K562 (cell line): Measurements from ENCODE around the gene PGM2. TPM values are rescaled to one million over a fixed set of nuclear protein-coding genes. Genes with fewer than 3 reads are reported as not detected.

Experiments
- ATAC-seq: fragments of 200-7000 bp; cut with Tn5 transposase; 3 replicates; pipeline ENCODE4 v1.9.1; 2020; ENCODE audit warnings: moderate library complexity
- BruUV-seq: library from RNA; stranded (reverse); fragments of 400-500 nt; replicated peaks from 2 replicates; lab custom pipeline; 2021; lab: Mats Ljungman, UMichigan
- CTCF ChIA-PET: fragments of 300-600 bp; formaldehyde crosslinking; extraction: SDS; loops from one replicate; lab custom pipeline; 2021; ENCODE audit warnings: low intra/inter-chr PET ratio; lab: Yijun Ruan, JAX
- POLR2A ChIA-PET: fragments of 300-600, 350-650 bp; sonication (Branson Sonifier 250); formaldehyde crosslinking; extraction: SDS; loops from one replicate; lab custom pipeline; 2021; ENCODE audit warnings: antibody characterized with exemption, inconsistent platforms; lab: Yijun Ruan, JAX
- DNase-seq, 4 experiments: peaks; one replicate each; pipeline versions ENCODE4 v3.0.0 to v3.0.0-alpha.2; 2011 to 2018; ENCODE audit warnings: low spot score in 3 of 4, mixed read lengths in 3 of 4; ENCODE audit errors: extremely low read depth in 1 of 4
- FAIRE-seq: peaks from 2 replicates; lab custom pipeline; 2011; peaks lifted over from hg19 to GRCh38; lab: Jason Lieb, UNC
- H2AFZ ChIP-seq: 2 replicates; pipeline ENCODE4 v1.6.0; 2011; ENCODE audit warnings: low read depth, low read length, control low read depth, inconsistent platforms
- H3K27ac ChIP-seq: fragments of 200-600 bp; 3 replicates; pipeline ENCODE4 v1.8.0; 2011; ENCODE audit warnings: low read depth, mild to moderate bottlenecking, control low read depth, inconsistent platforms, low read length, moderate library complexity, mixed read lengths; ENCODE audit errors: extremely low read depth
- H3K27me3 ChIP-seq, 2 experiments: fragments of 300-600 bp in 1 of 2; 2 replicates in 1 of 2; 3 replicates in 1 of 2; pipeline versions ENCODE4 v1.6.0 to v1.8.0; 2011; ENCODE audit warnings: inconsistent platforms in 2 of 2, low read length in 2 of 2, mild to moderate bottlenecking in 1 of 2, mixed read lengths in 1 of 2, moderate library complexity in 1 of 2; ENCODE audit not compliant: control insufficient read depth in 2 of 2, insufficient read depth in 2 of 2
- H3K36me3 ChIP-seq: fragments of 300-600 bp; 3 replicates; pipeline ENCODE4 v1.8.0; 2011; ENCODE audit warnings: mild to moderate bottlenecking, low read length, inconsistent platforms; ENCODE audit not compliant: control insufficient read depth, insufficient read depth
- H3K4me1 ChIP-seq, 2 experiments: fragments of 200-600 bp in 1 of 2; replicated peaks in 1 of 2; 2 replicates in 1 of 2; 3 replicates in 1 of 2; pipeline versions ENCODE4 v1.5.1 to v1.8.0; 2011; ENCODE audit warnings: inconsistent platforms in 2 of 2, low read length in 2 of 2, mild to moderate bottlenecking in 1 of 2, mixed read lengths in 1 of 2, moderate library complexity in 1 of 2; ENCODE audit not compliant: control insufficient read depth in 2 of 2, insufficient read depth in 2 of 2
- H3K4me2 ChIP-seq: 2 replicates; pipeline ENCODE4 v1.6.1; 2011; ENCODE audit warnings: low read length, control low read depth, inconsistent platforms, mixed read lengths; ENCODE audit not compliant: insufficient read depth
- H3K4me3 ChIP-seq: fragments of 200-600 bp; sonication (generic), shearing (Covaris generic); 2 replicates; pipeline ENCODE4 v1.5.1; 2016; ENCODE audit warnings: control low read depth, inconsistent platforms
- H3K79me2 ChIP-seq: fragments of 200-600 bp; 3 replicates; pipeline ENCODE4 v1.8.0; 2011; ENCODE audit warnings: low read length, inconsistent platforms; ENCODE audit not compliant: control insufficient read depth, insufficient read depth
- H3K9ac ChIP-seq, 2 experiments: 2 replicates each; pipeline versions ENCODE4 v1.6.0 to v1.6.1; 2011; ENCODE audit warnings: low read depth in 2 of 2, low read length in 2 of 2, control low read depth in 1 of 2, inconsistent platforms in 1 of 2, mild to moderate bottlenecking in 1 of 2, mixed read lengths in 1 of 2; ENCODE audit not compliant: insufficient read depth in 1 of 2
- H3K9me1 ChIP-seq: one replicate; pipeline ENCODE4 v1.6.0; 2011; ENCODE audit warnings: inconsistent platforms, mild to moderate bottlenecking, low read length, moderate library complexity; ENCODE audit not compliant: control insufficient read depth, insufficient read depth
- H3K9me3 ChIP-seq: replicated peaks from 2 replicates; pipeline ENCODE4 v1.5.1; 2011; ENCODE audit warnings: low read depth, low read length, inconsistent platforms; ENCODE audit not compliant: control insufficient read depth, insufficient read depth
- H4K20me1 ChIP-seq: replicated peaks from 2 replicates; pipeline ENCODE4 v1.6.1; 2011; ENCODE audit warnings: low read length, inconsistent platforms, mixed read lengths; ENCODE audit not compliant: control insufficient read depth, insufficient read depth
- BRD4 ChIP-seq: fragments of 200-600 bp; sonication (generic); IDR thresholded peaks from 2 replicates; pipeline ENCODE4 v1.6.1; 2017; ENCODE audit warnings: inconsistent platforms
- E2F4 ChIP-seq: sonication (generic); formaldehyde crosslinking; IDR thresholded peaks from 2 replicates; pipeline ENCODE4 v1.8.0; 2022; ENCODE audit warnings: mild to moderate bottlenecking, low read depth, missing genetic modification reagents
- ELF4 ChIP-seq: fragments of 450-650 bp; formaldehyde crosslinking; IDR thresholded peaks from 2 replicates; pipeline ENCODE4 v1.4.0; 2022; ENCODE audit warnings: missing genetic modification characterization
- EP300 ChIP-seq: IDR thresholded peaks from 2 replicates; pipeline ENCODE4 v1.6.1; 2012; ENCODE audit warnings: low read length, improper control_type of control experiment
- HDAC3 ChIP-seq: fragments of 450-650 bp; IDR thresholded peaks from 2 replicates; pipeline ENCODE4 v1.6.1; 2018; ENCODE audit warnings: borderline replicate concordance, mild to moderate bottlenecking, moderate library complexity; ENCODE audit not compliant: partially characterized antibody
- HNRNPH1 ChIP-seq: fragments of 200-400 bp; formaldehyde crosslinking; optimal IDR thresholded peaks from 2 replicates; pipeline ENCODE3; 2017; ENCODE audit warnings: low read depth, mild to moderate bottlenecking, low read length, moderate library complexity
- NR1H2 ChIP-seq: sonication (generic); formaldehyde crosslinking; IDR thresholded peaks from 2 replicates; pipeline ENCODE4 v1.4.0; 2020; ENCODE audit warnings: mild to moderate bottlenecking, missing genetic modification reagents
- NR2C2 ChIP-seq, 2 experiments: fragments of 200-800 bp in 1 of 2; sonication (Bioruptor generic) in 1 of 2; sonication (generic) in 1 of 2; formaldehyde crosslinking in 1 of 2; IDR thresholded peaks; 2 replicates each; pipeline versions ENCODE4 v1.6.1 to v1.8.0; 2016 to 2022; ENCODE audit warnings: mild to moderate bottlenecking in 1 of 2, missing compliant biosample characterization in 1 of 2, missing genetic modification characterization in 1 of 2, missing genetic modification reagents in 1 of 2
- PHF20 ChIP-seq: fragments of 450-650 bp; IDR thresholded peaks from 2 replicates; pipeline ENCODE4 v1.6.1; 2018; ENCODE audit not compliant: partially characterized antibody
- PTBP1 ChIP-seq: fragments of 200-400 bp; formaldehyde crosslinking; IDR thresholded peaks from 2 replicates; pipeline ENCODE4 v1.6.1; 2017; ENCODE audit warnings: low read depth, low read length
- SIN3A ChIP-seq, 2 experiments: fragments of 150-350 bp in 1 of 2; IDR thresholded peaks; 2 replicates each; pipeline ENCODE4 v1.6.1; 2011 to 2016; ENCODE audit warnings: borderline replicate concordance in 2 of 2, low read depth in 2 of 2, low read length in 2 of 2, mild to moderate bottlenecking in 2 of 2, moderate library complexity in 2 of 2; ENCODE audit not compliant: control insufficient read depth in 1 of 2
- ZC3H4 ChIP-seq: sonication (generic); formaldehyde crosslinking; IDR thresholded peaks from 2 replicates; pipeline ENCODE4 v1.9.0; 2021; ENCODE audit warnings: missing genetic modification reagents, borderline replicate concordance
- ZFP1 ChIP-seq: fragments of 450-650 bp; formaldehyde crosslinking; IDR thresholded peaks from 2 replicates; pipeline ENCODE4 v1.4.0; 2020; ENCODE audit warnings: mild to moderate bottlenecking, mixed read lengths
- WGBS: fragments of 100-300 bp; shearing (Covaris generic); methylation state at CpG from one replicate; pipeline ENCODE4 v1.1.6; 2016; ENCODE audit warnings: low coverage, mixed read lengths; ENCODE audit not compliant: insufficient coverage; ENCODE audit errors: missing lambda C conversion rate; 5-methylcytosine and 5-hydroxymethylcytosine counted together
- in situ Hi-C: fragments of 300-500 bp; cut with MboI; formaldehyde crosslinking; loops from 4 replicates; pipeline ENCODE4 v1.15.0; 2018; ENCODE audit warnings: inconsistent platforms, mixed read lengths
- intact Hi-C: fragments of 100-400 bp; cut with micrococcal nuclease; formaldehyde crosslinking; loops from 2 replicates; pipeline ENCODE4 v1.14.2; 2022
- polyA plus RNA-seq, 8 experiments: library from polyadenylated mRNA; depleted of rRNA in 4 of 8; stranded (reverse) in 5 of 8; unstranded in 3 of 8; fragments of >200 nt; fragmentation: Nextera tagmentation in 2 of 8; fragmentation: Illumina TruSeq in 1 of 8; extraction: Ambion mirVana in 2 of 8; extraction: Trizol in 1 of 8; gene quantifications; 2 replicates each; pipeline versions ENCODE4 v1.2.1 to v1.2.3, GENCODE V29; 2011 to 2014; ENCODE audit warnings: inconsistent platforms in 1 of 8, missing spikeins in 1 of 8
- total RNA-seq, 7 experiments: library from RNA; depleted of rRNA in 6 of 7; stranded (reverse); fragments of >200 nt in 6 of 7; fragmentation: Illumina TruSeq in 2 of 7; extraction: Trizol in 2 of 7; gene quantifications; 2 replicates each; pipeline versions ENCODE4 v1.2.1 to v1.2.3, GENCODE V29; 2011 to 2021; ENCODE audit warnings: low replicate concordance in 1 of 7
- TF ChIP-seq, protein P1 (sequence below): fragments of 250-450 bp; sonication (Bioruptor Pico); IDR thresholded peaks from 2 replicates; pipeline ENCODE4 v1.4.0; 2020; ENCODE audit warnings: mild to moderate bottlenecking, moderate library complexity

The PGM2 gene
- total and polyA plus RNA-seq, 9 of the 15 experiments (the other 6 are each of a cell fraction or from before 2014, with no cell fraction given), result 15.2 to 77.3 (median 51.4) TPM

DNA sequence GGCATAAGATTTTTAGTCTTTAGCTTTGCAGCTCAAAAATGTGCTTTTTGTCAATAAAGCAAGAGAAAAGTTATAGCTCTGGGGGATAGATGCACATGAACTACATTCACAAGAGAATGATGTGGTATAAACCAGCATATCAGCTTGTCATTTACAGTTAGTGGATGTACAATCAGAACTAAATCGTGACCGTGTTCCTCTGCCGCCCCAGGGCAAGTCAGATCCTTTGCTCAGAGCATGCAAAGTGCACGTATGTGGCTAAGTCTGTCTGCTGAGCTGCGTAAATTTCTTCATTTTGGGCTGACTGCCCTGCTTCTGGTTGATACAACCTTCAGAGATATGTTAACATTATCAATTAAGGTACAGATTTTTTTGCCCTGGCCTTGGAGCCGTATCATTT, 9.3 kb downstream of the PGM2 start:
- Histone ChIP-seq H3K9me3 (no peaks in the 10 kb centered on the region), H3K79me2 (no peaks in the 10 kb centered on the region), H3K4me2 (no peak overlapping the region), H3K27me3 (no peaks in the 10 kb centered on the region), H3K4me3 (no peak overlapping the region), H4K20me1 (no peaks in the 10 kb centered on the region), H3K36me3 (peaks cover 90% of the 10 kb centered on the region), H3K4me1 (no peaks in the 10 kb centered on the region), H2AFZ (no peak overlapping the region), H3K27ac (no peak overlapping the region), H3K9ac (no peak overlapping the region), H3K9me1 (peaks cover 3% of the 10 kb centered on the region)
- no peak for FAIRE-seq
- in situ Hi-C loops (no loop called here), intact Hi-C loops (no loop called here)
- no peak for ATAC-seq
- CTCF ChIA-PET, result no interaction called here
- 82% methylated on average over 6 of the region's 6 CpGs for WGBS
- no peak for TF ChIP-seq NR2C2 (CRISPR knock-in tag; IDR thresholded peaks at IDR 0.05)
- no peak for TF ChIP-seq NR2C2 (tag; IDR thresholded peaks at IDR 0.05)
- no peak for TF ChIP-seq HDAC3
- no peak for TF ChIP-seq BRD4
- TF ChIP-seq ELF4 (CRISPR knock-in tag), result no peak
- TF ChIP-seq ZFP1 (CRISPR knock-in tag), result no peak
- POLR2A ChIA-PET, result interaction anchor here (0.9 to 2.7 kb wide), 3 partner anchors 8 to 11 kb away, joined by 3 to 9 read pairs (median 5); partner anchors contain the start of gene PGM2
- DNase-seq, result no peak
- no TSS peak for BruUV-seq

DNA sequence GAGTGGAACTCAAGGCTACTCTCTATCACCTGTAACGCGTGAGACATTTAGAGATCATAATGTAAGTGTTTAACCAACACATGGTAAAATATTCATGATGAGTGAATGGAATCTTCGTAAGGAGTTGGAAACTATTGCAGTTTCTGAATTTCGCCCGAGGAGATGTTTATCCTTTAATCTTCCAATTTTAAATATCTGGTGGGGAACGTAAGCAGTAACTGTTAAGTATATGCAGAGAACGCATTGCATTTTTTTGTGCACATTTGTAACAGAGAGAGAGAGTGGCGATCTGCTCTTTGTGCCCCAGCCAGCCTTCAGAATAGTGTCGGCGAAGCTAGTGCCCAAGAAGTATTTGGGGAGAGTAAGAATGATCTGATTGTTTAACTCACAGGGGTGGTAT, 9.8 kb downstream of the PGM2 start:
- Histone ChIP-seq H2AFZ (no peak overlapping the region), H3K4me1 (no peaks in the 10 kb centered on the region), H3K27ac (no peak overlapping the region), H4K20me1 (no peaks in the 10 kb centered on the region), H3K79me2 (no peaks in the 10 kb centered on the region), H3K9me1 (peaks cover 3% of the 10 kb centered on the region), H3K9ac (no peak overlapping the region), H3K27me3 (no peaks in the 10 kb centered on the region), H3K4me3 (no peak overlapping the region), H3K36me3 (peaks cover 88% of the 10 kb centered on the region), H3K4me2 (no peak overlapping the region), H3K9me3 (no peaks in the 10 kb centered on the region)
- CTCF ChIA-PET, result no interaction called here
- POLR2A ChIA-PET, result interaction anchor here (1.0 to 2.7 kb wide), 2 partner anchors 8 to 11 kb away, joined by 3 to 9 read pairs; no protein-coding TSS in a partner anchor
- FAIRE-seq, result no peak
- ATAC-seq, result no peak
- BruUV-seq, result no TSS peak
- WGBS, result 85% methylated on average over 10 of the region's 10 CpGs
- in situ Hi-C loops, result no loop called here
- no peak for DNase-seq
- intact Hi-C loops, result no loop called here
- TF ChIP-seq PHF20, result no peak
- TF ChIP-seq EP300, result no peak
- TF ChIP-seq SIN3A (IDR thresholded peaks at IDR 0.05; ENCODE audit: borderline replicate concordance in 2 of 2, control insufficient read depth in 1 of 2, low read depth in 2 of 2, low read length in 2 of 2), result no peak
- TF ChIP-seq NR1H2, result no peak
- TF ChIP-seq, protein P1, sequence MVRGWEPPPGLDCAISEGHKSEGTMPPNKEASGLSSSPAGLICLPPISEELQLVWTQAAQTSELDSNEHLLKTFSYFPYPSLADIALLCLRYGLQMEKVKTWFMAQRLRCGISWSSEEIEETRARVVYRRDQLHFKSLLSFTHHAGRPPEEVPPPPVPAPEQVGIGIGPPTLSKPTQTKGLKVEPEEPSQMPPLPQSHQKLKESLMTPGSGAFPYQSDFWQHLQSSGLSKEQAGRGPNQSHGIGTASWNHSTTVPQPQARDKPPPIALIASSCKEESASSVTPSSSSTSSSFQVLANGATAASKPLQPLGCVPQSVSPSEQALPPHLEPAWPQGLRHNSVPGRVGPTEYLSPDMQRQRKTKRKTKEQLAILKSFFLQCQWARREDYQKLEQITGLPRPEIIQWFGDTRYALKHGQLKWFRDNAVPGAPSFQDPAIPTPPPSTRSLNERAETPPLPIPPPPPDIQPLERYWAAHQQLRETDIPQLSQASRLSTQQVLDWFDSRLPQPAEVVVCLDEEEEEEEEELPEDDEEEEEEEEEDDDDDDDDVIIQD (CRISPR knock-in tag), result no peak
- no peak for TF ChIP-seq ZC3H4 (CRISPR knock-in tag)
- no peak for TF ChIP-seq PTBP1
- no peak for TF ChIP-seq E2F4 (CRISPR knock-in tag)
- no peak for TF ChIP-seq HNRNPH1
- TF ChIP-seq ELF4 (CRISPR knock-in tag), result no peak
